GF-D8 (cell line): ENCODE results near the gene UBAC2.

ENCODE experiments used
- DNase-seq: peaks from one replicate; lab custom pipeline; 2025; lab: John Stamatoyannopoulos, UW

Gene UBAC2

DNA sequence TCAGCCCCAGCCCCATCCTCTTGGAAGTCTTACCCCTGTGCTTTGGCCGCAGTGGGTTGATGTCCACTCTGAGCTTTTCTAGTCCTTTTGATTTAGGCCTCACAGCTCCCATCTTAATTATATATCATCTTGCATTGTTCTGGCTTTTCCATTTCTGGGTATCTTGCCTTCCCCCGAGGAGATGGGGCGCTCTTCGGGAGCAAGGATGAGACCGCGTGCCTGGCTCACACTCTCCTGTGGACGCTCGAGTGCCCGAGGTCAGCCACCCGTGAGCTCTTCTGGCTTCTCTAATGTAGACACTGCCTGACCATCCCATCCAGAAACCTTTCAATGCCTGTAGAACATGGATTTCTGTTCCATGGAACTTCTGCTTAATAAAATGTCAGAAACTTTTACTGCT lies 160.0 kb downstream of the UBAC2 start:
- DNase-seq = no peak

DNA sequence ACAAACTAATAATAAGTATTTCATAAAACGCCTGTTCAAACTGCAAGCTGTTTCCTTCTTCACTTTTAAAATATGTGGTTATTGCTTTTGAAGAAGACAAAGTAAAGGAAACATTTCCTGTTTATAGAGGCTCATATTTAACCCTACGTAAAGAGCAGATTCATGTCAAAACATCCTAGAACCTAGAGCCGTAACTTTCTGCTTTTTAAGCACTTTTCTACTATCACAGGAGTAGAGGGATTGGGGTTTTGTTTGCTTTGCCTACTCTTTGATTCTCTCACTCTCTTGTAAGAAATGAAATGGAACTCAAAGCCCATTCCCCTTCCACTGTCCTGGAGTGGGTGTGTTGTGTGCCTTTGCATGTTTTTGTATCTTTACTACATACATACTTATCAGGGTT lies 160.5 kb downstream of the UBAC2 start:
- no peak for DNase-seq

DNA sequence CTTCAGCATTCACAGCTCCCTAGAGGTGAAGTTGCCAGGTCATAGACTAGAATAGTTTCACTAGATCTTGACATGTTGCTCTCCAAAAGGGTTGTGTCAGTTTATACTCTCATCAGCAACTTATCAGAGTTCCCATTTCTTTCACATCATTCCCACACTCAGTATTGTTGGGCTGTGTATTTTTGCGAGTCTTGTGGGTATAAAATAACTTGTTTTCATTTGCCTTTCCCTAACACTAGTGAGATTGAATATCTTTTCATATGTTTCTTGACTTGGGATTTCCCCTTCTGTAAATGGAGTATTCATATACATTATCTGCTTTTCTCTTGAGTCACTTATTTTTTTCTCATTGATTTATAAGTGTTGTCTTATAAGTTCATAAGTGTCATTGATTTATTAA lies 161.7 kb downstream of the UBAC2 start:
- no peak for DNase-seq

DNA sequence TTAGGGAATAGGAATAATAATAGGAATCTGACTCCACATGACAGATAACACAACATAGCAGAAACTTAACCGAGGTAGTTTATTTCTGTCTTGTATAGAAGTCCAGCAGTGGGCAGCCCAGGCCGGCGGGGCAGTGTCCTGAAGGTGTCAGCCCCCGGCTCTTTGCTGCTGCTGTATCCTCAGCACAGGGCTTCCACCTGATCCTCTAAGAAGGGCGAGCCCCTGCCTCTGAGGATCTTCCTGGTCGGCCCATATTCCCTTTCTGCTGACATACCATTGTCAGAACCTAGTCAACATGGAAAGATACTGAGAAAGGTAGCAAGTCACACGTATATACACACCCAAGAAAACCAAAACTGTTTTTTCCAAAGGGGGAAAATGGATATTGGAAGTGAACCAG lies 162.7 kb downstream of the UBAC2 start:
- no peak for DNase-seq

DNA sequence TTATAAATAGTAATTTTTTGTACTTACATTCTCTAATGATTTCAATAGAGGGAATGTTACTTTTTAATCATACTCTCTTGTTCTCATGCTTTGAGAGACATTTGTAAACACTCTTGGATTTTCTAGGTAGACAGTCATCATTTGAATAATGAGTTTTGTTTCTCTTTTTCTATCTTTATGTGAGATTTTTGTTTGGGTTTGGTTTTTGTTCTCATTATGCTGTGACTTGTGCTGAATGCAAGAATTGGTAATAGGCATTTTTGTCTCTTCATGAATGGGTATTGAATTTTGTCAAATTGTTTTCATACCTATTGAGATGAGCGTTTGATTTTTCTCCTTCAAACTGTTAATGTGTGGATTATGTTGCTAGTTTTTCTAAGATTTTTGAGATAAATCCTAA lies 163.3 kb downstream of the UBAC2 start:
- no peak for DNase-seq

DNA sequence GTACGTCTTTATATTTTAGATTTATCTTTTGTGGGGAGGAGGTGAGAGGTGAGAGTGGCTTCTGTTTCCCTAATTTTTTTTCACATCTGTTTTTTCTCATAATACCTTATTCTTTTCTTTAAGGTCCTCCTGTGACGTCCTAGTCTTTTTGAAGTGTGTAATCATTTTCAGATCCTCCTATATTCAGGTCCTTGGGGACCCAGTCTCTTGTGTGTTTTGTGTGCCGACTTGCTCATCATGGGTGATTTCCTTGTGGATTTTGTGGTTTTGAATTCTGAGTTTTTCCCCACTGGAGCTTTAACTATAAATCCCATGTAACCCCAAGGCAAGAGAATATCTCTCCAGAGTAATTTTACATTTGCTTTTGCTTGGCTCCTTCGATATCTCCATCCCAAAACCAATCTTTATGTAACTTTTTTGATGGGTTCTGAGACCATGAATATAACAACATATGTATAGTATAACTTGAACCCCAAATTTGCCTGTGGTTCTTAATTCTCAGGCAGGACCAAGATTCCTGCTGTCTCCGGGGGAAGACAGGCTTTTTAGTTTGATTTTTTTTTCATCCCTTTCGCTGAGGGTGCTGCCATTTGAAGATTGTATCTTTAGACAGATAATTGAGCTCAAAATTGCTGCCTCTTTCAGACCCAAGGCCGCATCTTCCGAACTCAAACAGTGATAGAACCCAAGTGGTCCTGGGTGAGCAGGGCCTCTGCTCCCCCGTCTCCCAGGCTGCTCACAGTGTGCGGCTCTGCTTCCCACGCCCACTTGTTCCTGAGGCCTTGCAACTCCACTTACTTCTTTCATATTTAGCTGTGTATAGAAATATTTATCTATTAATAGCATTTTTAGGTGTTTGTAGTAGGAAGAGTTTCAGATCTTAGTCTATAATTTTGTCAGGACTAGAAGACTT lies 165.7 kb downstream of the UBAC2 start:
- DNase-seq = no peak

DNA sequence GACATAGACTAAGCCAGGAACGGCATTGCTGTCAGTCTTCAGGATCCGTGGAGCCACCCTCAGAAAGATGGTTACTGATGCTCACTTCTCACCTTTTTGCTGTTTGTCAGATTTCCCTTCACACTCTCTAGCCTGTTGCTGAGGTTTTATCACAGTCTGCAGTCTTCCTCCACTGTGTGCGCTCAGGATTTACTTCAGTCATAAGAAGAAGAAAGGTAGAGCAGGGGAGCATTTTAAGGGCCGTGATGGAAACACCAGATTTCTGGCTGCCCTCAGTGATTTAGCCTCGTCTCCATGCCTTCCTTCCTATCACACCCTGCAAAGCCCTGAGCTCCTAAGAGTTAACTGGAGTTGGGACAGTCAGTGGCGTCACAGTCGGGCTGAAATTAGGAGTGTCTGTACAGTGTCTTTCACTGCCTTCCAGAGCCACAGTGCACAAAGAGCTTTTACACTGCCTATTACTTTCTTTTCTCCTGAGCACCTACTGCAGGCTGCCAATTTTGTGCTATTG lies 166.5 kb downstream of the UBAC2 start:
- no peak for DNase-seq

DNA sequence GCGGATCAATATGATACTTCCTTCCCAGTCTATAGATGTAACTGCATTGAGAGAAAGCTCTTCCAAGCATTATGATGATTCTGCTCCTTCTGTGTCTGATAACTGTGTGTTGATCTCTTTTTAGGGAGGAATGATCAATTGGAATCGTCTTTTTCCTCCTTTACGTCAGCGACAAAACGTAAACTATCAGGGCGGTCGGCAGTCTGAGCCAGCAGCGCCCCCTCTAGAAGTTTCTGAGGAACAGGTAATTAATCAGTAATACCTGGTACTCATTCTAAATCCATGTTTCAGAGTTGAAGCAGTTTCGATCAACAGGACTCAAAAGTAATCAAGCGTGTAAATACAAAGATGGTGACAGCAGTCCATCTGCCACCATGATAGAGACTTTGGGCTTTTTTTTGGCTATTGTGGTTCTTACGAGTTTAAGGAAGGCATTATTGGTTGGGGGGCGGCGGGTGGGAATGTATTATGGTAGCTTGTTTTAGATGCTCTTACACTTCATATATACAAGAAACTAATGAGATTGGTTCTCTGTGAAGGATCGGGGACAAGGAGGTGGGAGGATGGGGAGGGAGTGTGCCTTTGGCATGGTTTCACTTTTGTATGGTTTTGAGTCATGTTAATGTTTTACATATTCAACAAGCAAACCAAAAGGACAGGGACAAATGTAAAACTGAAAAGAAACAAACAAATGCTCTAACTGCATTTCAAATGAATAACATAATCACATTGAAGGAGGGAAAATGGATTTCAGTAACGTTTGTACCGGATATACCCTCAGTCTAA lies 167.2 kb downstream of the UBAC2 start:
- DNase-seq = no peak

DNA sequence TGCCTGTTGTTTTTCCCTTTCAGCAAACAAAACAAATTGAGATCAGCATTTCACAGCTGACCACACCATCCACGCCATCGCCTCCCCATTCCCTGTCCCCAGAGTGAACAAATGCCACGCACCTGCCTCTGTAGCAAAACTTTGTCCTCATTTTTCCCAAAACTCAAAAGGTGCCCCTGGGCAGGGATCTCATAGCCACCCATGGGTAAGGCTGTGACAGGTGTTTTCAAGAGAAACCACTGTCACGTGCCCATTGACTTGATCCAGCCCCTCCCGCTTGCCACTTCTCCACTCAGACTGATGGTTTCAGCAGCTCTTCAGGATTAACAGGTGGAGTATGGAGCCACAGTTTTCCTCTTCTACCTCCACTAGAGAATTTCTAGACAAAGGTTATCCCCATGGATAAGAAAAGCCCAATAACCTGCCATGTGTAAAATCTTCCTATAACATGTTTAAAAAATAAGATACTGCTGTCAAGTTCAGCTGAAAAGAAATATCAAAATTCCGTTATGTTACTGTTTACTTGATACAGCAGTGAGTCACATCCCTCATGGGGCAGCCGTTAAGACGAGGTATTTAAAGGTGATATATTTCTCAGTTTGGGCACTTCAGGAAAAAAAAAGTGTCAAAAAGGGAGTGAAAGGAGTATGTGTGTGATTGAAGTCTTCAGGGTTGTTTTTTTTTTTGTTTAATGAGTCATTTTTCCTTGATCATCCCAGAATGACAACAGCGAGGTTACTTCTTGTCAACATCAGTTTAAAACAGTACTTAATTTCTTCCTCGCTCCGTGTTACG lies 170.0 kb downstream of the UBAC2 start:
- DNase-seq = no peak

DNA sequence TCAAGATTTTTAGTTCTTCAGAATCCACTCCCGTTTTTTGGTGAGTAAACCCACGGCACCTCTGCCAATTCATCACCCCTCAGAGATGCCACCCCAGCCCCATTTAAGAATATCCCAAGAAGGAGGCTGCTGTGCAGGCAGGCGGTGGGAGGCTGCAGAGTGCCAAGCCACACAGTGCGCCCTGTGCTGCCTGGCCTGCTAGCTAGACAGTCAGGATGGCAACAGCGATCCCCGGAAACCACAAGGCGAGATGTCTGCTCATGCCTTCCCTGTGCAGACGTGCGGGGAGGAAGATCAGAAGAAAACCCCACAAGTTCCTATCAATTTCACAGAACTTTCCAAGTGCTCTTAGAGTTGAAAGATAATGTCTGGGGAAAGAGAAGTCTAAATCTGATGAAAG lies 171.3 kb downstream of the UBAC2 start:
- DNase-seq = no peak

DNA sequence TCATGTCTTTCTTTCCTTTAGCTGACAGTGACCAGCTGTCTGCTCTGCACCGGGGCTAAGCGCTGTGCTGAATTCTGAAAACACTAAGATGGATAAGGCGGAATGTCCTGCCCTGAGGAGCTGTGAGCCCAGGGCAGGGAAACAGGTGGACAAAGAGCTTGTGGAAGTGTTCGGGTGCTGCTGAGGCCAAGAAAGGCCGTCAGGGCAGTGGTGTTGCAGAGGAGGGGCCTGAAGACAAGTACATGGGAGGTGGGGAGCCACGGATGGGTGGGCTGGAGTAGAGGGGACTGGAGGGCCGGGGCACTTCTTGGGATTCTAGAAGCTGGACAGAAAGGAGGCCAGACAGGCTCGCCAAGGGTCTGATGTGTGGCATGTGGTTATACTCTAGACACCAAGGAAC lies 172.8 kb downstream of the UBAC2 start:
- no peak for DNase-seq

DNA sequence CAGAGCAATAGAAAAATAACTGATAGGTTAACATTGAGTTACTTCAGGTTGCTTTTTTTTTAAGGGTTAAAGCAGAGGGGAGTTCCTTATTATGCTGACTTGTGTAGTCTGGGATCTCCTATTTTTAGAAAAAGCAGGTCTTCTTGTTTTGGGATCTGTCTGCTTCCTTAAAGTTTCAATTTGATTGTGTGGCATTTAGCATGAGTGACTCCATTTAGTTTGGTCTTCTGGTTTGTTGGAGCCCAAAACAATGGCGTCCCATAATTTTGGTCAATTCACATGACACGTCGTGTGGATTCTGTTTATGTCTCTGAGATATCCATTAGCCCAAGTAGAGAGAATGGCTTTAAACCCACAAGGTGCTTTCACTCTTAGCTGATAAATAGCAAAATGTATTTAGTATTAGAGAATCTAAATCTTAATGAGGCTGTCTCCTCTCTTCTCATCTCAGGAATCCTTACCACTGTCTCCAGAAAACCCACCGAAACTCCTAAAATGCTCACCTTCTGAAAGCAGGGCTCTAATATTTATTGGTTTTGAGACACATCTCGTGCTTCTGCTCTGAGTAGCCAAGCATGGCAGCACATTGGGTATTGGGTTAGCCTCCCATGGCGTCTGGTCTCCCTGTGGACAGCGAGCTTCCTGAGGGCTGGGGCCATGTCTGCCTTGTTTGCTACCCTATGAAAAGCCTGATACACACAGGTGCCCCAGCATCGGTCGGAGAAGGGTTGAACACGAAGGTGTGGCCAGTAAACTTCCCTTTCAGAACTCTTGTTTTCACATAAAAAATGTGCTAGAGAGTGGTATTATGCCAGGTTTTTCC lies 173.7 kb downstream of the UBAC2 start:
- no peak for DNase-seq

DNA sequence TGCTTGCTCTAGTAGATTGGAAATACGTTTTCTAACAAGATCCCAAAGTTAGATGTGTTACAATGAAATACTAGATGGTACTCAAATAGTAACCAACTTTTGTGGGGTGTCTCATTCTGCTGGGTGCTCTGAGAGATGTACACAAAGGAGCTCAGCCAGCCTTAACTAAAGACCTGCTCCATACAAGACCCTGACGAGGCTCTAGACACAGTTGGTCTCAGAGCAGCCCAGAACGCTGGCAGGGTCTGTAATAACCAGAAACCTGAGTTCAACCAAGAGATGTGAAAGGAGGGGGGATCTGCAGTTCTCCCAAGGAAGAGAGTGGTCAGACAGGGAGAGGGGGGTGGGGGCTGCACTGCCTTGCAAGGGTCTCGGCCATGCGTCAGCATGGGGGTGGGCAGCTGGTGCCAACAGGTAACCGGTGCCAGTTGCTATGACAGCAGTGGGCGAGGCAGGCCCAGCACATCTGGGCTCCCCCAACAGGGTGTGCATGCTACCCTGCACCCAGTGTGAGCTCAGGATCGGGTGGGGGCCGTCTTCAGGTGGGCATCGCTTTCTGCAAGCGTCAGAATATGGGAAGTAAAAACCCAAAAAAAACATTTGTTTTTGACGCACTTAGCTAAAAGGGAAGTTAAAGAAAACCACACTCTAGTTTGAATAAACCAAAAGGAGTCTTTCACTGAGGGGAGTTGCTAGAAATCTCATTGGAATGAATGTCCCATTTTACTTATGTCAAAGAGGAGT lies 174.5 kb downstream of the UBAC2 start:
- peak; percentile 35 for DNase-seq

DNA sequence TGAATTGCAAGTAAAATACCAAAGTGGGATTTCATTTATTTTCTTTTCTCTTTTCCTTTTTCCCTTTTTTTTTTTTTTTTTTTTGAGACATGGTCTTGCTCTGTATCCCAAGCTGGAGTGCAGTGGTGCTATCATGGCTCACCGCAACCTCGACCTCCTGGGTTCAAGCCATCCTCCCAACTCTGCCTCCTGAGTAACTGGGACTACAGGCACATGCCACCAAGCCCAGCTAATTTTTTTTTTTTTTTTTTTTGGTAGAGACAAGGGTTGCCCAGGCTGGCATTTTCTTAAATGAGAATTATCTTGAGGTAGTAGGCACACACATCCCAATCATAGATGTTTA lies 175.1 kb downstream of the UBAC2 start:
- DNase-seq = no peak

DNA sequence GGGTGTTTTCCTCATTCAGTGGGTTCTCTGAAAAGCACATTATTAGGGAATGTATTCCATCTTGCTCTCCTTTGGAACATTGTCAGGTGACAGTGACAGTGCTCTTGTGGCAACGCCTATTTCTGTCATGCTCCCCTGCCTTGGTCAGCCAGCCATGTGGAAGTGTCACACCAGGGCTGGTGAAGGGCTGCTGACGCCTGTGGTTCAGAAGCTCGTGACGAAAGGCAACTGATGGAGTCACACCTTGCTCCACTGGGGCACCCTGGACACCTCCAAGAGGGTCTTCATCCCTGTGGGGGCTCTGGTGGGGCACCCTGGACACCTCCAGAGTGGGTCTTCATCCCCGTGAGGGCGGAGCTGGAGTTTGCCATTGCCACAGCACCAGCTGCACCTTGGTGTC lies 175.5 kb downstream of the UBAC2 start:
- no peak for DNase-seq

DNA sequence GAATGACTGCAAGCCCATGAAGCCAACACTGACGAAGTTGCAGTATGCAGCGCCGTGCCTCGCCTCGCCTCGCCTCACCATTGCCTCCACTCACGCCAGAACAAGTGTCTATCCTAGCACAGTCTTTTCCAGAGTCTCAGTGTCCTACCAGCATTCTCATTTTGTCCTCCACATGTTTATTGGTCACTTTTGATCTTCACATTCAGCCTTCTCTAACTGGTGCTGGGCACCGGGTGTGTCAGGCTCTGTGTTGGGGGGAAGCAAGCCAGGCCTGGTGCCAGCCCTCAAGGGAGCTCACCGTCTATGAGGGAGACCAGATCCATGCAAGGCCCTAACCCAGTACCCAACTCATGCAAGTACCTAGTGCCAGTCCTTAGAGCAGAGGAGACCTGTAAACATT lies 176.3 kb downstream of the UBAC2 start:
- DNase-seq = no peak

DNA sequence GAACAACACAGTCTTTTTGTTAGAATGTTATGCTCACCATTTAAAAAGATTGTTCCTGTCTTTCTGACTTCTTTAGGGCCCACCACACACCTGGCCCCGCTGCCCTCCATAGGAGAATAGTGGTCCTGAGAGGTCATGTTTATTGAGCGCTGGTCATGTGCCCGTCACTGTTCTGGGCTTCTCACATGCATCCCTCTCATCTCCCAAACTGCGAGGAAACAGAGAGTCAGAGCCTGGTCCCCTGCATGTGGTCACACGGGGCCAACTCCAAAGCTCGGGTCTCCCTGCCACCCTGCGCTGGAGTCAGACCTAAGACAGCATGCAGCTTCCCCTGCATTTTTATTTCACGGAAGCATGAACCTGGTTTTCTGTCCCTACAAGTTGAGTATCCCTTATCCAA lies 177.0 kb downstream of the UBAC2 start:
- DNase-seq = no peak

DNA sequence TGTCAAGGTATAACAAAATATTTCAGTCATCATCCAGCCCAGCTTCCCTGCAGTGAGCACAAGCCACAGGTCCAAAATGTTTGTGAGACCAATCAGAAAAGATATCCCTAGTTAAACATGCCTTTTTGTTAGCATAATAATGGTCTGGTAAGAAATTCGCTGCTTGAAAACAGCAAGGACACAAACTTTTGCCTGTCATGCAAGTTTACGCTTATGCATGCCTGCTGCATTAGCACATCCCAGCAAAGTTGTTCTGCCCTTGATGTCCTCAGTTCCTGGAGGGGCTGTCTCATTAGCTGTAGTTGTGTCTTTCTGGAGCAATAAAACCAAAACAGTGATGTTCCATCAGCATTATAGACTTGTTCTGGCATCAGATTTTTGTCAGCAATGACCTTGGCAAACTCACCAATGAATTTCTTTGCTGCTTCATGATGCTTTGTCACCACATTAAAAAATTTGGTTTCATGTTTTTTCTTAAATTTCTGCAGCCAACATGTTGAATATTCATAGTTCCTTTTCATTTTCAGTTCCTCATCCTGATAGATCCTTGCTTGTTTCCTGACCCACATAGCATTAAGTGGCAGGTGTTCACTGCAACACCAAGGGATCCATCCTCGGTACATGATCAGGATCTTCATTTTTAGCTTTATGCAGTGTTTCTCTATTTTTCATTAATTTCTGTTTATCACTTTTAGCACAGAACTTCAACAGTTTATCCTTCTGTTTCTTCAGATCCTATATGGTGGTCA lies 178.5 kb downstream of the UBAC2 start:
- no peak for DNase-seq

DNA sequence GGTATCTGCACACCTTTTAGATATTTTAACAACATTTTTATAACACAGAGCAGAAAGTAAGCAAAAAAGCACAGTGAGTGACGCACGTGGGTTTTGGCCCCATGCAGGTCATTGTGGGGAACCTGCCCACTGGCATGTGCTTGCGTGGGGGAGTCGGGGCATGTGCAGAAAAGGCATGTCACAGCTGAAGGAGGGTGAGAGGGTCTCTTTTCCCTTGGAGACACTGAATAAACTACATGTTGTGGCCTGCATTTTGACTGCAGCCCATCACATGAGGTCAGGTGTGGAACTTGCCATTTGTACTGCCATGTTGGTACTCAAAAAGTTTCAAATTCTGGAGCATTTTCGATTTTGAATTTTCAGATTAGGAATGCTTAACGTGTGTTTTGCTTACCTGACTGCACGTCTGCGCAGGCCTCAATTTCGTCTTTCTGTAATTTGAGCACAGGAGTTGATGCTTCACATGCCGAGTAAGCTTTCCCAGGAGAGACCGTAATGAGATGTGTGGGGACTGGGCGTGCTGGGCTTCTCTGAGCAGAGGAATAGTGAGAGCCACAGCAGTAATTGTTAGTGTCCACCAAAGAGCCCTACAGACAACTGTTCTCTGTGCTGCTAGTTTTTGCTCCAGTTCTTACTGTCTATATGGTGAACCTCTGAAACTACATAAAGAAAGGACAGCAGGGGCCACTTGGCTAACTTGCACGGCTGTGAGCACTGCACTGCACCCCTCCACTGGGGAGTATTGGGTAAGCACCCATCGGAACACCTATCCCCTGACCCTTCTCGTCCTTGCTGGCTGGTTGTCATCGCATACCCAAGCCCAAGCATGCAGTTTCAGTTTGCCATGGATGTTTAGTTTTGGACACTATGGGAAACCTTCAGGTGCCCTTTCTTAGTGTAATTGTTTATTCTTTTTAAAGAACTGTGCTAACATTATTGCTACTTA lies 179.5 kb downstream of the UBAC2 start:
- no peak for DNase-seq
